HG02798 (cell line): ENCODE measurements around the gene ZMAT5.

ENCODE experiments used
- ATAC-seq: cut with Tn5 transposase; IDR thresholded peaks from one replicate; pipeline ENCODE4 v1.9.1; 2021; ENCODE audit warnings: mild to moderate bottlenecking; ENCODE audit not compliant: unreplicated experiment, poor library complexity

The ZMAT5 gene, protein sequence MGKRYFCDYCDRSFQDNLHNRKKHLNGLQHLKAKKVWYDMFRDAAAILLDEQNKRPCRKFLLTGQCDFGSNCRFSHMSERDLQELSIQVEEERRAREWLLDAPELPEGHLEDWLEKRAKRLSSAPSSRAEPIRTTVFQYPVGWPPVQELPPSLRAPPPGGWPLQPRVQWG

DNA sequence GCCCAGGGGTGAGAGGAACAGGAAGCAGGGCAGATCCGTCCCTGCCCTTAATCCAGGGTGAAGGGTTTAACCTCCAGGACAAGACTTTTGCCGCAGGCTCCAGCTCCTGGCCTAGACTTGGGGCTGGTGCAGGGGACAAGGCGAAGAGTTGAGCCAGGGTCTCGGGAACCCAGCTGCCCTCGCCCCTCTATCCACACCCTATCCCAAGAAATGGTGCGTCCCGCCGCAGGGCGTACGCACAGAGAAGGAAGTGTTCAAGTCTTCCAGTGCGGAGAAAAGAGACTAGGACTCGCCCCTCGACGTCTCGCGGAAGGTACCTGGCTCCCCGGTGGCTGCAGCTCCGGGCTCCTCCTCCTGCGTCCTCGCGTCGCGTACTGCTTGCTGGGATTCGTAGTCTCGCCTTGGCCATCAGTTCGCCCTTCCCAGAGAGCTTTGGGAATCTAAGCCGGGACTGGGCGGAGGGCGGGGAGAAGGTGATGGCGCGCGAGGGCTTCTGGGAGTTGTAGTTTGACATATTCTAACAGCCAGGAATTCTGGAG is at the start of gene ZMAT5:
Gene ZMAT5 (minus strand): TSS at position 376 of the 539 bp plus-strand sequence. CDS start 18,463 bp downstream, outside the sequence.
- ATAC-seq = peak; percentile 94

GRCh38 chr22:29816539-29816938 is 49.7 kb upstream of the ZMAT5 start:
- ATAC-seq = no peak

DNA sequence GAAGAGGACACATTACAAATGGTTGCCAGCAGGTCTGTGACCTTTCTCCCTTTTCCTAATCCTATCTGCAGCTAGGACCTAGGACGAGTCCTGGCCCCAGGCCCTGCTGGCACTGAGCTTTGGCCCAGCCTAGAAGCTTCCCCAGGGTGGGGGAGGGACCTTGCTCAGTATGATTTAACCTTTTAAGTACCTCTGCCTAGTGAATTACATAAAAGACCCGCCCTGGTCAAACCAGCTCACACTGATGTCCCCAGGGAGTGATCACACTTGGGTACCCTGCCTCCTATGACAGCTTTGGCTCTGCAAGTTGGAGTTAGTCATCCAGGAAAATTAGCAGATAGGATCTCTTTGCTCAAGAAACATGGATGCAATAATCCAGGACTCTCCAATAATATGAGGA is 49.3 kb upstream of the ZMAT5 start:
- ATAC-seq = no peak

DNA sequence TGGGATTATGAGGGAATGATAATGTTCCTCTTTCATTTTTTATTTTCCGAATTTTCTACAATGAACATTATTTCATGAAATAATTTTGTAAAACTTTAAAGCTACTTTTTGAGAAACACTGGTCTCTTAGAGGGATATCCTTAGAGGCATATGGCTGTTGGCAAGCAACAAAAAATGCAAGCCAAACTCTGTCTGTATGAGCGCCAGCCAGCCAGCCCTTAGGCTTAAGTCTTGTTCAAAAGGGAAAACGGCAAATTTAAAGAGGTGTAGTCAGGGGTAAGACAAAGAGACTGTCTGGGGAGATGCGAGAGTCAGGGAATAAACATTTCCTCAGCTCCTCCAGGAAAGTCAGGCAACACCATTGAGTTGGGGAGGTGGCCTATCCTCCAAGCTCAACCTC is 48.8 kb upstream of the ZMAT5 start:
- ATAC-seq = no peak

GRCh38 chr22:29814003-29814402 is 47.2 kb upstream of the ZMAT5 start:
- no peak for ATAC-seq

- no peak for ATAC-seq
Observed at GRCh38 chr22:29813563-29813962, 46.8 kb upstream of the ZMAT5 start.

GRCh38 chr22:29813126-29813525 is 46.3 kb upstream of the ZMAT5 start:
- no peak for ATAC-seq

- ATAC-seq = no peak
Observed at GRCh38 chr22:29811377-29811776, 44.6 kb upstream of the ZMAT5 start.

- ATAC-seq = no peak
Observed at GRCh38 chr22:29810216-29810615, 43.4 kb upstream of the ZMAT5 start.

DNA sequence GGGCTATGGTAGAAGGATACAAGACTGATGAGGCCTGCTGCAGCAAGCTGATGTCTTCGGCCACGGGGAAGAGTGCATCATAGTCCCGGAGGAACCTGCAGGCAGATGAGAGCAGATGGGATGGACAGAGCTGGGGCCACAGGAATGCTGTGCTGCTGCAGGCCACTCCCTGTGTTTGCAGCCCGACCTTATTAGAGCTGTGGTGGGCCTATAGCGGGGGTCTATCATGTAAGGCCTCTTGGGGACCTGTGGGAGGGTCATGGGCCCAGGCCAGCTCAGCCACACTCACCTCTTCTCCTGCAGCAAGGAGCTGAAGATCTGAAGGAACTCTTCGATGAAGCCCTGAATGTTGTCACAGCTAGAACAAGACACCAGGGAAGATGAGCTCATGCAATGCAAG is 39.4 kb upstream of the ZMAT5 start:
- no peak for ATAC-seq

- no peak for ATAC-seq
Observed at GRCh38 chr22:29804985-29805384, 38.2 kb upstream of the ZMAT5 start.

DNA sequence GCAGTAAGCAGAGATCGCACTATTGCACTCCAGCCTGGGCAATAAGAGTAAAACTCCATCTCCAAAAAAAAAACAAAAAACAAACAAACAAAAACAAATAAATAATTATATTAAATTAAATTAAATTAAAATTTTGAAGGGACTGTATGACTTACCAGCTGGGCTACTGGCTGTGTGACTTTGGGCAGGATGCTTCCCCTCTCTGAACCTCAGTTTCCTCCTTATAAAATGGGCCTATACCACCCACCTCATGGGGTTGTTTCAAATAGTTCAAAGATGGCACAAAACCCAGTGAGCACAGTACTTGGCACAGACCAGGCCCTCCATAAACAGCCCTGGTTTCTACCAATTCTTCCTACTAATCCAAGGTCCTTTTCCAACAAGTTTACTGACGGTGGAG is 36.4 kb upstream of the ZMAT5 start:
- ATAC-seq = no peak

DNA sequence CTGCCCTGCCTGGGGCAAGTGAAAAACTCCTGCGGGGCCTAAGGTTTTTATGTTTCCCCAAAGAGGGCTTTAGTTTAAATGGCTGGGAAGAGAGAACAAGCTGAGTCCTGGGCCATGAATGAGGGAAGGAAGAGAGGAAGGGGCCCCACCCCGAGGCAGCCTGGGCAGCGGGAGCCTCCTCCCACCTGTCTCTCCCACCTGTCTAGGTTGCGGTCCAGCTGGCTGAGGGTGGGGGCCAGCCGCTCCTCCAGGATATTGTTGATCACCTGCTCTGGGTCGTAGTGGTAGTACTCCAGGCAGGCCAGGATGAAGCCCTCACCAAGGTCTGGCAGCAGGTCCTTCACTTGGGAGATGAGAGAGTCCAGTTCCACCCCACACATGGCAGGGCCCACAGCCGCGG is 35.0 kb upstream of the ZMAT5 start:
- no peak for ATAC-seq

DNA sequence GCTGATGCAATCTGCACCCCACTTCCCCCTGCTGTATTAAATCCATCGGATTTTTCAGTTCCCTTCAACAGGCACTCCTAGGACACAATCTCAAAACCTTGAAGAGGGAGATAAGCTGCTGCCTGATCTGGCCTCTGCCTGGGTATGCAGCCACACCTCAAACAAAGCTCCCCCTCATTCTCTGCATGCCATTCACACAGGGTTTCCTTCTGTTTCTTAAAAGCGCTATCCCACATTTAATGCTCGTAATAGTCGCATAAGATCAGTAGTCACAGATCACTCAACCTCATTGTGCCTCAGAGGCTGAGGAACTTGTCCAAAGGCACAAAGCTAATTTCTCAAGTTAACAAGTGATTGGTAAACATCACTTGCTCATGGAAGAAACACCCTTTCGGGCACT is 34.3 kb upstream of the ZMAT5 start:
- ATAC-seq = no peak

- ATAC-seq = no peak
Observed at GRCh38 chr22:29799217-29799680, 32.4 kb upstream of the ZMAT5 start.

GRCh38 chr22:29798801-29799200 is 32.0 kb upstream of the ZMAT5 start:
- no peak for ATAC-seq

DNA sequence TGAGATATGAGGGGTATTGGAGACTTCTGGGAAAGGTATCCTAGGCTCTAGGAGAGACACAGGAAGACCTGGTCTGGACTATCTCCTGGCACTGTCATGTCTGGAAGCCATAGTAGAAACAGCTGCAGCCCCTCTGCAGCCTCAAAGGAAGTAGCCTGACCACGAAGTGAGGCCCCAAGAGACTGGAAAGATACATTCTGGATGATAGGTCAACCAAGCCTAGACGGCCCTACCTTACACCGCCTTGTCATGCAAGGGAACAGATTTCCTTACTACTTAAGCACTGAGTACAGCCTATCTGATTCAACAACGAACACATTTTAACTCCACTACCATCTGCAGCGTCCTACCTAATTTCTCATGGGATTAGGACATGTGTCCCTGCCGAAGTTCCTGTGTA is 31.5 kb upstream of the ZMAT5 start:
- ATAC-seq = peak; percentile 41

GRCh38 chr22:29797351-29797750 is 30.5 kb upstream of the ZMAT5 start:
- ATAC-seq = peak; percentile 45

GRCh38 chr22:29795663-29796062 is 28.9 kb upstream of the ZMAT5 start:
- no peak for ATAC-seq

GRCh38 chr22:29793396-29793795 is 26.6 kb upstream of the ZMAT5 start:
- ATAC-seq = no peak

DNA sequence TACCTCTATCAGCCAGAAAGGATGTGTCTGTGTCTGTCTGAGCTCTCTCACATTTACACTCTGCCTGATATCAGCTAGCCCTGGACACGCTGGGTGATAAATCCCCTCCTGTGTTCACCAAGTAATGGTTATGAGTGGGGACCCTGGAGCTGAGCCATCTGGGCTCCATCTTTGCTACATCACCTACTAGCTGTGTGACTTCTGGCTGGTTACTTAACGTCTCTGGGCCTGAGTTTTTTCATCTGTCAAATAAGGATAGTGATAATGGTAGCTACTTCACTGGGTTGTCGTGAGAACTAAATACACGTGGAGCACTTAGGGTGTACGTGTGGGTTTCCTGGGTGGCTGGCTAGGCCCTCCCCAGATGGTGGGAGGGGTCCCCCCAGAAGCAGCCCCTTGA is 23.3 kb upstream of the ZMAT5 start:
- ATAC-seq = no peak
